AG08395 (cell line): ENCODE measurements around the gene COG3.
"Not testable (repeated sequence)": the region's sequence is repeated elsewhere in the genome, so short reads cannot be mapped to it uniquely, and the experiment has no call there.

ENCODE experiments used
- DNase-seq: peaks from one replicate; pipeline ENCODE4 v3.0.0; 2012; ENCODE audit warnings: mixed read lengths, low spot score

Gene COG3, protein sequence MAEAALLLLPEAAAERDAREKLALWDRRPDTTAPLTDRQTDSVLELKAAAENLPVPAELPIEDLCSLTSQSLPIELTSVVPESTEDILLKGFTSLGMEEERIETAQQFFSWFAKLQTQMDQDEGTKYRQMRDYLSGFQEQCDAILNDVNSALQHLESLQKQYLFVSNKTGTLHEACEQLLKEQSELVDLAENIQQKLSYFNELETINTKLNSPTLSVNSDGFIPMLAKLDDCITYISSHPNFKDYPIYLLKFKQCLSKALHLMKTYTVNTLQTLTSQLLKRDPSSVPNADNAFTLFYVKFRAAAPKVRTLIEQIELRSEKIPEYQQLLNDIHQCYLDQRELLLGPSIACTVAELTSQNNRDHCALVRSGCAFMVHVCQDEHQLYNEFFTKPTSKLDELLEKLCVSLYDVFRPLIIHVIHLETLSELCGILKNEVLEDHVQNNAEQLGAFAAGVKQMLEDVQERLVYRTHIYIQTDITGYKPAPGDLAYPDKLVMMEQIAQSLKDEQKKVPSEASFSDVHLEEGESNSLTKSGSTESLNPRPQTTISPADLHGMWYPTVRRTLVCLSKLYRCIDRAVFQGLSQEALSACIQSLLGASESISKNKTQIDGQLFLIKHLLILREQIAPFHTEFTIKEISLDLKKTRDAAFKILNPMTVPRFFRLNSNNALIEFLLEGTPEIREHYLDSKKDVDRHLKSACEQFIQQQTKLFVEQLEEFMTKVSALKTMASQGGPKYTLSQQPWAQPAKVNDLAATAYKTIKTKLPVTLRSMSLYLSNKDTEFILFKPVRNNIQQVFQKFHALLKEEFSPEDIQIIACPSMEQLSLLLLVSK

GRCh38 chr13:45464687-45465453, at the start of gene COG3:
Gene COG3 (plus strand): TSS chr13:45464939. CDS start chr13:45465037, 98 bp downstream.
- DNase-seq = peak; percentile 97

- DNase-seq = no peak
Measured at GRCh38 chr13:45415112-45415511, 49.6 kb upstream of the COG3 start.

- DNase-seq = no peak
Measured at GRCh38 chr13:45416516-45417128, 48.1 kb upstream of the COG3 start.

GRCh38 chr13:45417790-45418534, 46.8 kb upstream of the COG3 start, which contains the start of gene SLC25A30:
Gene SLC25A30 (minus strand): TSS chr13:45418373. CDS start chr13:45411425, 6,948 bp downstream.
- peak; percentile 92 for DNase-seq

- not testable (repeated sequence) for DNase-seq
Measured at GRCh38 chr13:45419389-45419788, 45.4 kb upstream of the COG3 start.

- no peak for DNase-seq
Measured at GRCh38 chr13:45419945-45420344, 44.8 kb upstream of the COG3 start.

DNA sequence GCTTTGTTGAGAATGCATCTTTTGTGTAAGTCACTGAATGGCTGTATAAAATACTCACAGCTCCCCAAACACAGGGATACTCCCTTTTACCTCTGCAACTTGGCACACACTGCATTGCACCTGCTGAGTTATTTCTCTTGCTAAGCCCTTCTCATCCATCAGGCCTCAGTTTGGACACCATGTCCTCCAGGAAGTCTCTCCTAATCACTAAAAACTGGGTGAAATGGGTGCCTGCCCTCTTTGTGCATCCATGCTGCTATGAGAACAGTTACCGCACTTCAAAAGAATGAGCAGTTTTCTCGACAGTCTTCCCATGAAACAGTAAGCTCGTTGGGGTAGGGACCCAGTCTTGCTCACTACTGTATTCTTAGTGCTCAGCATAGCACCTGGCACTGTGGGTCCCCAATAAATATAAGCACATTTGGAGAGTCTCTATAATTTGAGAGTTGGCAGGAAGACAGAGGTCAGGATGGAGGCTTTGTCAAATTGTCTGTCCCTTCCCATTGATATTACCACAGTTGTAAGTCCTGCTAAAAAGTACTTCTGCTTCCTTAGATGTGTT, 41.9 kb upstream of the COG3 start:
- no peak for DNase-seq

DNA sequence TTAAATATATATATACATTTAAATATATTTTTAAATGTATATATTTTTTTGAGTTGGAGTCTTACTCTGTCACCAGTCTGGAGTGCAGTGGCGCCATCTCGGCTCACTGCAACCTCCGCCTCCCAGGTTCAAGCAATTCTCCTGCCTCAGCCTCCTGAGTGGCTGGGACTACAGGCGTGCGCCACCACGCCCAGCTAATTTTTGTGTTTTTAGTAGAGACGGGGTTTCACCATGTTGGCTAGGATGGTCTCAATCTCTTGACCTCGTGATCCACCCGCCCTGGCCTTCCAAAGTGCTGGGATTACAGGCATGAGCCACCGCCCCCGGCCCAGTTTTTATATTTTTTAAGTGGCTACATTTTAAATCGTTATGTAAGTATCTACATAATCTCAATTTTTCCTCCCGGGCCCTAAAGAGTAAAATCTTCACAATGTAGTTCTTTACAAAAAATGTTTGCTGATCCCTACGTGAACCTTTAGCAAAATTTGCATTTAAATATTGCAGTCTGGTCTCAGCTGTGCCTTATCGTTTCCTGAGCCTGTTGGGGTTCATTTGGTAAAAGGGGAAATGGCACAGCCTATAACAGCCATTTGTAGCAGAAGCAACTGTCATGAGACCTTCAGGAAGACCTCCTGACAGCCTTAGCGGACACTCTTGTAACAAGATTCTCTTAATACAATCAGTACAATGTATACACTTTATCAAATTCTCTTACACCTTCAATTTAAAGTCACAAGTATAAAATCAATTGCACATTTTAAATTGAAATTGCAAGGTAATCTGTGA, 38.5 kb upstream of the COG3 start:
- DNase-seq = not testable (repeated sequence)

DNA sequence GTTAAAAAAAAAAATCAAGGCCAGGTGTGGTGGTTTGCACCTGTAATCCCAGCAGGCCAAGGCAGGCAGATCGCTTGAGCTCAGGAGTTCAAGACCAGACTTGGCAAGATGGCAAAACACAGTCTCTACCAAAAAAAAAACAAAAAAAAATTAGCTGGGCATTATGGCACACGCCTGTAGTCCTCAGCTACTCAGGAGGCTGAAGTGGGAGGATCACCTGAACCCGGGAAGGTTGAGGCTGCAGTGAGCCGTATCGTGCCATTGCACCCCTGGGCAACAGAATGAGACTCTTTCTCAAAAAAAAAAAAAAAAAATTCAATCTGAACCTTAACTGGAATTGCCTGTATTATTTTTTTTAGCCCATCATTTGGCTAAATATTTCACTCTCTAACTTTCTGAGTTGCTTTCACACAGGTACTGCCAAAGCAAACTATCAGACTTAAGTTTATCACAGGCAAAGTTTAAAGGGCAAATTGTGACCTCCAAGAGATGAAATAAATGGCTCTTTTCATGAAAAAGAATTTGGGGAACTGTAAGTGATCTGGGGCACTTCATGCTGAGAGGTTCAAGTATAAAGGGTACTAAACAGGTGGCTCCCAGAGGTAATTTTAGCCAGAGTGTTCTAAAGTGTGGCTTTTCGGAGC, 31.9 kb upstream of the COG3 start:
- DNase-seq = no peak

DNA sequence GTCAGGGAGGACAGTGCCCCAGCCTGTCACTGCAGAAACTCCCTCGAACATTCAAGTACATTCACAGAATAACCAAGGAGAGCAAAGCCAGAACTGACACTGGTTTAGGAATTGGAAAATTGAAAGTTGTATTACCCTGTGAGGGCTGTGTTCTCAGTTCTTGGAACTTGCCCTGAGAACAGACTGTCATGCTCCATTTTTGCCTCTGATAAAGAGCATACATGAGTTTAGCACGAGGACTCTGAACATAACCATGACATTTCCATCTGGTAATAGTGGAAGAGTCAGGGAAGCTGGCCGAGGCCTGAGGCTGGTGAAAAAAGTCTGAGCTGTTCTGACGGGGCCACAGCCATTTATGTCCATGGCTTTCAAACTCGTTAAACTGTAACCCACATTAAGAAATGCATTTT, 31.4 kb upstream of the COG3 start:
- DNase-seq = no peak

DNA sequence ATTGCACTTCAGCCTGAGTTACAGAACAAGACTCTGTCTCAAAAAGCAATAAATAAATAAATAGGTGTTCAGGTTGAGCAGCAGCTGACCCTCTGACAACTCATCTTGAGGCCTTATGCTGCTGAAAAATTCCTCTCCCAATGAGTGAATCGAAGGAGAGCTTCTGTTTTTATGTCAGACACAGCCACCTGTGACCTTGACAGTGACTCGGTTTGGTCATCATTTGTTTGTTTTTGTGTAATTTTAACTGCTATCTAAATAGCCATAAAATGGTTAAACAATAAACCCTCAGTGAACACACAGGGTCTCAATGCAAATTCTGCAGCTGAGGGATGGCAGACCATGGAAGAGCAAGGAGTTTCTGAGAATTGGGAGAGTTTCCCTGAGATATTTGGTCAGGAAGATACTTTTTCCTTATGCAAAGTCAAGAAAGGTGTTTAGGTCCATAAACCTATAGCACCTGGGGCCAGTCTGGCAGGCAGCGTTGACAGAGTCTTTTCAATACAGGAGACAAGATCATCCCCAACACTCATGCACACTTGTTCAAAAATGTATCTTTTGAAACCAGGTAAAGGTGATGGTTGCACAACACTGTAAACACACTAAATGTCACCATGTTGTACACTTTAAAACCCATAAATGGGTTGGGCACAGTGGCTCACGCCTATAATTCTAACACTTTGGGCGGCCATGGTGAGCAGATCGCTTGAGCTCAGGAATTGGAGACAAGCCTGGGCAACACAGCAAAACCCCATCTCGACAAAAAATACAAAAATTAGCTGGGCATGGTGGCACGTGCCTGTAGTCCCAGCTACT, 30.0 kb upstream of the COG3 start:
- no peak for DNase-seq

DNA sequence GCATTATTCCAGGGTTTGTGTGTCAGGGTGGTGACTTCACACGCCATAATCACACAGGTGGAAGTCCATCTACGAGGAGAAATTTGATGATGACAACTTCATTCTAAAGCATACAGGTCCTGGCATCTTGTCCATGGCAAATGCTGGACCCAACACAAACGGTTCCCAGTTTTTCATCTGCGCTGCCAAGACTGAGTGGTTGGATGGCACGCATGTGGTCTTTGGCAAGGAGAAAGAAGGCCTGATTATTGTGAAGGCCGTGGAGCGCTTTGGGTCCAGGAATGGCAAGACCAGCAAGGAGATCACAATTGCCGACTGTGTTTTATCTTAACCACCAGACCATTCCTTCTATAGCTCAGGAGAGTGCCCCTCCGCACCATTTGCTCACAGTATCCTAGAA, 28.4 kb upstream of the COG3 start:
- no peak for DNase-seq

- no peak for DNase-seq
Measured at GRCh38 chr13:45436953-45437352, 27.8 kb upstream of the COG3 start.

- DNase-seq = no peak
Measured at GRCh38 chr13:45437947-45438346, 26.8 kb upstream of the COG3 start.

DNA sequence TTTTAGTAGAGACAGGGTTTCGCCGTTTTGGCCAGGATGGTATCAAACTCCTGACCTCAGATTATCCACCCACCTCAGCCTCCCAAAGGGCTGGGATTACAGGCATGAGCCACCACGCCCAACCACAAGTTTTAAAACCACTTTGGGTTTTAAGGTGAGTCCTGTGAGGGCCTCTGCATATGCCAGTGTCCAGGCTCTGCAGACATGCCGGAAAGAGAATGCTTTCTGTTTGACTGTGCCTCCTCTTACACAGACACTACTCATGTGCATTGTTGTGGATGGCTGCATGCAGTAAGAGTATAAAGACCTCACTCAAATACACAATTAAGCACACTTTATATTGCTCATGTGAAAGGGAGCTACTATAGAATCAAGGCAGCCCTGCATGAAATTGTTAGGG, 25.7 kb upstream of the COG3 start:
- DNase-seq = no peak

GRCh38 chr13:45439781-45440462, 24.8 kb upstream of the COG3 start:
- DNase-seq = no peak

- peak; percentile 35 for DNase-seq
Measured at GRCh38 chr13:45441633-45442032, 23.1 kb upstream of the COG3 start.

DNA sequence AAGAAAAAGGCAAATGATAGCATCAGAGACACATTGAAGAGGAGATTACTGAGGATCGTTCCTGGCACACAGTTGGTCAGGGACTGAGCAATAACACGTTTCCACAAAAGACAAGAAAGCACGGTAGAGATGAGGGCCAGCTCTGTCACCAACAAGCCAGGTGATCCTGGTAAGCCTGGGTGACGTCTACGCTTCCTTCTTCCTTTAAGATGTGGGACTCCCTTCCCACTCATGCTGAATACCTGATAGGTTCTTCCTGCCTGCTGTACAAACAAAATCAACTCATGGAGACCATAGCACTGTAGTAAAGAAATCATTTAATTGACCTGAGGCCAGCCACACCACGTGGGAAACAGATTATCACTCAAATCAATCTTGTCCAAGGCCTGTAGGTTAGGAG, 19.7 kb upstream of the COG3 start:
- no peak for DNase-seq
